ENCODE measurements around the gene RALGDS. TPM values are rescaled to one million over a fixed set of nuclear protein-coding genes. Genes with fewer than 3 reads are reported as not detected.
A peak's percentile ranks its signal among the peaks of the same experiment; 100 is the strongest.

The RALGDS gene
- total RNA-seq, 1 experiment from 2014 or later = 36.1 TPM

- peak; percentile 89 for DNase-seq (ENCODE audit: low read depth, low spot score)
- intact Hi-C loops (cut with micrococcal nuclease) = loop anchor here (2.0 kb wide), 1 partner anchor 29 kb away; the partner anchor contains the start of gene RALGDS
- peak; percentile 79 for ATAC-seq
- Histone ChIP-seq H3K27ac (ENCODE audit: low read depth, low read length) (peak overlapping the region; percentile 93), H3K4me3 (replicated peaks in 1 of 2; ENCODE audit: low read depth in 1 of 2, low read length in 2 of 2) (peak overlapping the region; percentile 73 to 94), H3K9me3 (ENCODE audit: control insufficient read depth in 1 of 2, insufficient read depth in 1 of 2, low read depth in 1 of 2, low read length in 2 of 2) (no peaks in the 10 kb centered on the region), H3K4me1 (ENCODE audit: control insufficient read depth in 1 of 2, insufficient read depth in 2 of 2, low read length in 2 of 2) (peaks cover 16 to 43% of the 10 kb centered on the region in 2 experiments), H4K20me1 (ENCODE audit: insufficient read depth) (no peaks in the 10 kb centered on the region; the same call in 1 of the 2 replicates), H3K27me3 (ENCODE audit: insufficient read depth, low read length) (no peaks in the 10 kb centered on the region), H2AFZ (ENCODE audit: low read depth, low read length, poor library complexity, severe bottlenecking) (no peak overlapping the region), H3K36me3 (ENCODE audit: control insufficient read depth in 1 of 2, insufficient read depth in 2 of 2, low read length in 2 of 2) (no peaks in the 10 kb centered on the region), H3K9me2 (ENCODE audit: insufficient read depth) (no peaks in the 10 kb centered on the region), H3K9ac (ENCODE audit: low read length) (peak overlapping the region; percentile 60), H3K79me2 (ENCODE audit: insufficient read depth, low read length) (peaks cover 42% of the 10 kb centered on the region), H3K4me2 (ENCODE audit: low read length) (peak overlapping the region; percentile 72)
- RAD21 ChIA-PET (ENCODE audit: low non-redundant PET in 1 of 2, low total read pairs in 2 of 2, uncharacterized antibody in 2 of 2, unreplicated experiment in 2 of 2) = interaction anchor here in 1 of 2 experiments (0.8 kb wide), 1 partner anchor 30 kb away, joined by 3 read pairs; no protein-coding TSS in a partner anchor
- CTCF ChIA-PET = interaction anchor here (0.7 to 5.0 kb wide), 7 partner anchors 9 to 127 kb away, joined by 3 to 40 read pairs (median 4); no protein-coding TSS in a partner anchor
- BruUV-seq (replicated peaks) = TSS peak; percentile 96
- POLR2A ChIA-PET = interaction anchor here (1.5 kb wide), 2 partner anchors 16 to 89 kb away, joined by 3 to 4 read pairs; no protein-coding TSS in a partner anchor
- no peak for TF ChIP-seq EZH2 (IDR thresholded peaks at IDR 0.05)
- TF ChIP-seq SP1 (IDR thresholded peaks at IDR 0.05; ENCODE audit: low read depth) = no peak
- TF ChIP-seq RAD21 (IDR thresholded peaks at IDR 0.05; ENCODE audit: low read depth) = no peak
- TF ChIP-seq YY1 (IDR thresholded peaks at IDR 0.05; ENCODE audit: extremely low read depth, insufficient replicate concordance, low read depth, low read length) = no peak
- TF ChIP-seq CEBPB (IDR thresholded peaks at IDR 0.05; ENCODE audit: low read depth) = no peak
- no peak for TF ChIP-seq ZBTB33 (IDR thresholded peaks at IDR 0.05; ENCODE audit: extremely low read depth, insufficient replicate concordance, low read length)
- TF ChIP-seq JUND (IDR thresholded peaks at IDR 0.05) = no peak
- peak; percentile 60 for TF ChIP-seq POLR2A (IDR thresholded peaks at IDR 0.05; ENCODE audit: borderline replicate concordance, extremely low read depth, insufficient read depth, insufficient read length)
- no peak for TF ChIP-seq ELF1 (IDR thresholded peaks at IDR 0.05; ENCODE audit: borderline replicate concordance, low read depth)
- TF ChIP-seq EZH2phosphoT487 (IDR thresholded peaks at IDR 0.05; ENCODE audit: borderline replicate concordance) = no peak
- no peak for TF ChIP-seq SIN3A (IDR thresholded peaks at IDR 0.05; ENCODE audit: low read depth)
- no peak for TF ChIP-seq FOSL1 (IDR thresholded peaks at IDR 0.05; ENCODE audit: low read depth)
- TF ChIP-seq SRF (IDR thresholded peaks at IDR 0.05; ENCODE audit: low read depth) = no peak
- TF ChIP-seq, protein P1, sequence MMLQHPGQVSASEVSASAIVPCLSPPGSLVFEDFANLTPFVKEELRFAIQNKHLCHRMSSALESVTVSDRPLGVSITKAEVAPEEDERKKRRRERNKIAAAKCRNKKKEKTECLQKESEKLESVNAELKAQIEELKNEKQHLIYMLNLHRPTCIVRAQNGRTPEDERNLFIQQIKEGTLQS (IDR thresholded peaks at IDR 0.05) = no peak
- TF ChIP-seq, protein P2, sequence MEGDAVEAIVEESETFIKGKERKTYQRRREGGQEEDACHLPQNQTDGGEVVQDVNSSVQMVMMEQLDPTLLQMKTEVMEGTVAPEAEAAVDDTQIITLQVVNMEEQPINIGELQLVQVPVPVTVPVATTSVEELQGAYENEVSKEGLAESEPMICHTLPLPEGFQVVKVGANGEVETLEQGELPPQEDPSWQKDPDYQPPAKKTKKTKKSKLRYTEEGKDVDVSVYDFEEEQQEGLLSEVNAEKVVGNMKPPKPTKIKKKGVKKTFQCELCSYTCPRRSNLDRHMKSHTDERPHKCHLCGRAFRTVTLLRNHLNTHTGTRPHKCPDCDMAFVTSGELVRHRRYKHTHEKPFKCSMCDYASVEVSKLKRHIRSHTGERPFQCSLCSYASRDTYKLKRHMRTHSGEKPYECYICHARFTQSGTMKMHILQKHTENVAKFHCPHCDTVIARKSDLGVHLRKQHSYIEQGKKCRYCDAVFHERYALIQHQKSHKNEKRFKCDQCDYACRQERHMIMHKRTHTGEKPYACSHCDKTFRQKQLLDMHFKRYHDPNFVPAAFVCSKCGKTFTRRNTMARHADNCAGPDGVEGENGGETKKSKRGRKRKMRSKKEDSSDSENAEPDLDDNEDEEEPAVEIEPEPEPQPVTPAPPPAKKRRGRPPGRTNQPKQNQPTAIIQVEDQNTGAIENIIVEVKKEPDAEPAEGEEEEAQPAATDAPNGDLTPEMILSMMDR (IDR thresholded peaks at IDR 0.05 in 2 of 3, conservative IDR thresholded peaks at IDR 0.05 in 1 of 3; ENCODE audit: borderline replicate concordance in 1 of 3, insufficient read depth in 1 of 3, low read depth in 2 of 3, low read length in 2 of 3) = peak in 2 of 3 experiments; percentile 6 to 37; a peak in 1 of 6 replicates
- TF ChIP-seq, protein P3, sequence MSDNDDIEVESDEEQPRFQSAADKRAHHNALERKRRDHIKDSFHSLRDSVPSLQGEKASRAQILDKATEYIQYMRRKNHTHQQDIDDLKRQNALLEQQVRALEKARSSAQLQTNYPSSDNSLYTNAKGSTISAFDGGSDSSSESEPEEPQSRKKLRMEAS (IDR thresholded peaks at IDR 0.05) = no peak
- TF ChIP-seq, protein P4, sequence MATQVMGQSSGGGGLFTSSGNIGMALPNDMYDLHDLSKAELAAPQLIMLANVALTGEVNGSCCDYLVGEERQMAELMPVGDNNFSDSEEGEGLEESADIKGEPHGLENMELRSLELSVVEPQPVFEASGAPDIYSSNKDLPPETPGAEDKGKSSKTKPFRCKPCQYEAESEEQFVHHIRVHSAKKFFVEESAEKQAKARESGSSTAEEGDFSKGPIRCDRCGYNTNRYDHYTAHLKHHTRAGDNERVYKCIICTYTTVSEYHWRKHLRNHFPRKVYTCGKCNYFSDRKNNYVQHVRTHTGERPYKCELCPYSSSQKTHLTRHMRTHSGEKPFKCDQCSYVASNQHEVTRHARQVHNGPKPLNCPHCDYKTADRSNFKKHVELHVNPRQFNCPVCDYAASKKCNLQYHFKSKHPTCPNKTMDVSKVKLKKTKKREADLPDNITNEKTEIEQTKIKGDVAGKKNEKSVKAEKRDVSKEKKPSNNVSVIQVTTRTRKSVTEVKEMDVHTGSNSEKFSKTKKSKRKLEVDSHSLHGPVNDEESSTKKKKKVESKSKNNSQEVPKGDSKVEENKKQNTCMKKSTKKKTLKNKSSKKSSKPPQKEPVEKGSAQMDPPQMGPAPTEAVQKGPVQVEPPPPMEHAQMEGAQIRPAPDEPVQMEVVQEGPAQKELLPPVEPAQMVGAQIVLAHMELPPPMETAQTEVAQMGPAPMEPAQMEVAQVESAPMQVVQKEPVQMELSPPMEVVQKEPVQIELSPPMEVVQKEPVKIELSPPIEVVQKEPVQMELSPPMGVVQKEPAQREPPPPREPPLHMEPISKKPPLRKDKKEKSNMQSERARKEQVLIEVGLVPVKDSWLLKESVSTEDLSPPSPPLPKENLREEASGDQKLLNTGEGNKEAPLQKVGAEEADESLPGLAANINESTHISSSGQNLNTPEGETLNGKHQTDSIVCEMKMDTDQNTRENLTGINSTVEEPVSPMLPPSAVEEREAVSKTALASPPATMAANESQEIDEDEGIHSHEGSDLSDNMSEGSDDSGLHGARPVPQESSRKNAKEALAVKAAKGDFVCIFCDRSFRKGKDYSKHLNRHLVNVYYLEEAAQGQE (IDR thresholded peaks at IDR 0.05; ENCODE audit: low read depth) = no peak
- no peak for TF ChIP-seq CBX3 (IDR thresholded peaks at IDR 0.05; ENCODE audit: low read depth)
These were observed 28.3 kb upstream of the RALGDS start for GRCh38 chr9:133149130-133150015.
